Sciatic nerve (tissue), 2 donors: ENCODE data around the gene ANKZF1. TPM values are rescaled to one million over a fixed set of nuclear protein-coding genes. Genes with fewer than 3 reads are reported as not detected.
"Not testable (repeated sequence)": the region's sequence is repeated elsewhere in the genome, so short reads cannot be mapped to it uniquely, and the experiment has no call there.

ENCODE experiments used
- ATAC-seq: fragments of 200-7000 bp; cut with Tn5 transposase; one replicate; pipeline ENCODE4 v1.9.1; 2020; ENCODE audit warnings: mild to moderate bottlenecking, moderate library complexity
- DNase-seq: peaks from one replicate; pipeline ENCODE4 v3.0.0-alpha.2; 2020; ENCODE audit warnings: low spot score
- intact Hi-C: fragments of 100-400 bp; cut with DNase I; formaldehyde crosslinking; loops from one replicate; pipeline ENCODE4 v1.14.2; 2022
- total RNA-seq: library from RNA; stranded (reverse); fragmentation: NEBNext Ultra II Directional; extraction: Animal tissue kit (Norgen Biotek cat#: 25700); gene quantifications from one replicate; pipeline ENCODE4 v1.2.1, GENCODE V29; 2021
- donor health status: DM: no; HTN: no; CAD: no.
- donor health status: DM: no; HTN: no; CAD: no.

The ANKZF1 gene, protein sequence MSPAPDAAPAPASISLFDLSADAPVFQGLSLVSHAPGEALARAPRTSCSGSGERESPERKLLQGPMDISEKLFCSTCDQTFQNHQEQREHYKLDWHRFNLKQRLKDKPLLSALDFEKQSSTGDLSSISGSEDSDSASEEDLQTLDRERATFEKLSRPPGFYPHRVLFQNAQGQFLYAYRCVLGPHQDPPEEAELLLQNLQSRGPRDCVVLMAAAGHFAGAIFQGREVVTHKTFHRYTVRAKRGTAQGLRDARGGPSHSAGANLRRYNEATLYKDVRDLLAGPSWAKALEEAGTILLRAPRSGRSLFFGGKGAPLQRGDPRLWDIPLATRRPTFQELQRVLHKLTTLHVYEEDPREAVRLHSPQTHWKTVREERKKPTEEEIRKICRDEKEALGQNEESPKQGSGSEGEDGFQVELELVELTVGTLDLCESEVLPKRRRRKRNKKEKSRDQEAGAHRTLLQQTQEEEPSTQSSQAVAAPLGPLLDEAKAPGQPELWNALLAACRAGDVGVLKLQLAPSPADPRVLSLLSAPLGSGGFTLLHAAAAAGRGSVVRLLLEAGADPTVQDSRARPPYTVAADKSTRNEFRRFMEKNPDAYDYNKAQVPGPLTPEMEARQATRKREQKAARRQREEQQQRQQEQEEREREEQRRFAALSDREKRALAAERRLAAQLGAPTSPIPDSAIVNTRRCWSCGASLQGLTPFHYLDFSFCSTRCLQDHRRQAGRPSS
- 46.9 TPM for total RNA-seq

DNA sequence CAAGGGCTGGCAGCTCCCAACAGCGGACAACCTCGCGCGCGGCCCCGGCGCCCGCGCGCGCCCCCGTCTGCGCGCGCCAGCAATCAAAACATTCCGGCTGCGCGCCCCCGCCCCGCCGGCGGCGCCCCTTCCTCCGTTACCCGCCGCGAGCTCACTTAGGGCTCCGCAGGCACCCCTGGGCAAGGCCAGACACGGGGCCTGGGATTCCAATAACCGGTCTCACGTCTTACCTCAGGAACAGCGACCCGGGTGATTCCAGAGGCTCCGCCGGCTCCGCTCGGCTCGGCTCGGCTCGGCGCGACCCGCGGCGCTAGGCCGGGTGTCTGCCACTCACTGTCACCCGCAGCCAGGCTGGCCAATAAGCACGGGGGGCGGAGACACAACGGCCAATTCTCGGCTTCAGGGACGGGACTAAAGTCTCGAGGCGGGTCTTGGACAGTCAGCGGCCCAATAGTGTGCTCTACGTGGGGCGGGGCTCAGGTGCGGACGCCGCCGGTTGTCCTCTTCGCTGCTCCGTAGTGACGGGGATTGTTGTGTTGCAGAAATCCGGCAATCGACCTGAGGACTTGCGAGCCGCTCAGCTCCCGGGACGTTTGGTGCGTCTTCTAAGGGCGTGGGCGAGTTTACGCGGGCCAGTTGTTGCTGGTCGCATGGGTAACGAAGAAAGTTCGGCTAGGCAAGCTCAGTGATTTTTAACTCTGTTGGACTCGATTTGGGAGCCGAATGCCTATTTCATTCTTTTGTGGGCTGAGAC, at the start of gene ANKZF1, which contains the start of gene ATG9A:
ANKZF1 (plus strand) TSS at position 502 of the 754 bp plus-strand sequence. CDS start 452 bp downstream, outside the sequence.
ATG9A (minus strand) TSS at position 332 of the 754 bp plus-strand sequence. CDS start 1,612 bp downstream, outside the sequence.
- intact Hi-C loops, result no loop called here
- ATAC-seq (peak; percentile 99), DNase-seq (peak; percentile 98)

DNA sequence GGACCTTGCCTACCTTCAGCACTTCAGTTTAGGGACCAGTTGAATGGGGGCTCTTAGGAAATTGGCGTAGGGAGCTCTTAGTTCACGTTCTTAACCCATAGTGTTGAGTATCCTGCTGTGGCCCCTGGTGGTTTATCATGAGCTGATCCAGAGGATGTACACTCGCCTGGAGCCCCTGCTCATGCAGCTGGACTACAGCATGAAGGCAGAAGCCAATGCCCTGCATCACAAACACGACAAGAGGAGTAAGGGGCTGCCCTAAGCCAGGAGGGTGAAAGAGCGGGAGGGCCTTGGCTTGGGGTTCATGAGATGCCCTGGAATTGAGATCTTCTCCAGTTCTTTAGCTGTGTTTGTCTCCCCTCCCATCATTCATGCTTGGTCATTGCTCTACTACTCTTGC, 48.6 kb upstream of the ANKZF1 start:
- intact Hi-C loops, result no loop called here
- ATAC-seq (no peak), DNase-seq (no peak)

DNA sequence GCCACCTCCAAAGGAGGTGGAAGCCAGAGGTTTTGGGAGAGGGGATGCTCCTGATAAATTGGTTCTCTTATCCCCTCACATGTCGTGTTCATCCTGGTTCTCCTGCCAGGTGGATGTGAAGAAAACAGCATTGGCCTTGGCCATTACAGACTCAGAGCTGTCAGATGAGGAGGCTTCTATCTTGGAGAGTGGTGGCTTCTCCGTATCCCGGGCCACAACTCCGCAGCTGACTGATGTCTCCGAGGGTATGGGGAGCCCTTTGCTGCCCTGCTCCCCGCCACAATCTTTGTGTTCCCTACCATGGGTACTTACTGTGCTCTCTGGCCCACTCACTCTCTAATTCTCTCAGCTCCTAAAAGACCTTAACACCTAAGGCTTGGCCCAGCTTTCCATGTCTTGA, 48.1 kb upstream of the ANKZF1 start:
- ATAC-seq, result no peak
- intact Hi-C loops, result no loop called here

DNA sequence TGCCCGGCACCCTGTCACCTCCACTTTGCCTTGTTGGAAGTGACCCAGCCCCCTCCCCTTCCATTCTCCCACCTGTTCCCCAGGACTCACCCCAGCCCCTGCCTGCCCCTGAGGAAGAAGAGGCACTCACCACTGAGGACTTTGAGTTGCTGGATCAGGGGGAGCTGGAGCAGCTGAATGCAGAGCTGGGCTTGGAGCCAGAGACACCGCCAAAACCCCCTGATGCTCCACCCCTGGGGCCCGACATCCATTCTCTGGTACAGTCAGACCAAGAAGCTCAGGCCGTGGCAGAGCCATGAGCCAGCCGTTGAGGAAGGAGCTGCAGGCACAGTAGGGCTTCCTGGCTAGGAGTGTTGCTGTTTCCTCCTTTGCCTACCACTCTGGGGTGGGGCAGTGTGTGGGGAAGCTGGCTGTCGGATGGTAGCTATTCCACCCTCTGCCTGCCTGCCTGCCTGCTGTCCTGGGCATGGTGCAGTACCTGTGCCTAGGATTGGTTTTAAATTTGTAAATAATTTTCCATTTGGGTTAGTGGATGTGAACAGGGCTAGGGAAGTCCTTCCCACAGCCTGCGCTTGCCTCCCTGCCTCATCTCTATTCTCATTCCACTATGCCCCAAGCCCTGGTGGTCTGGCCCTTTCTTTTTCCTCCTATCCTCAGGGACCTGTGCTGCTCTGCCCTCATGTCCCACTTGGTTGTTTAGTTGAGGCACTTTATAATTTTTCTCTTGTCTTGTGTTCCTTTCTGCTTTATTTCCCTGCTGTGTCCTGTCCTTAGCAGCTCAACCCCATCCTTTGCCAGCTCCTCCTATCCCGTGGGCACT, 47.1 kb upstream of the ANKZF1 start:
- no peak for DNase-seq
- no peak for ATAC-seq
- intact Hi-C loops, result no loop called here

More for the DNA sequence above, 48.1 kb upstream of the ANKZF1 start:
- DNase-seq, result no peak

DNA sequence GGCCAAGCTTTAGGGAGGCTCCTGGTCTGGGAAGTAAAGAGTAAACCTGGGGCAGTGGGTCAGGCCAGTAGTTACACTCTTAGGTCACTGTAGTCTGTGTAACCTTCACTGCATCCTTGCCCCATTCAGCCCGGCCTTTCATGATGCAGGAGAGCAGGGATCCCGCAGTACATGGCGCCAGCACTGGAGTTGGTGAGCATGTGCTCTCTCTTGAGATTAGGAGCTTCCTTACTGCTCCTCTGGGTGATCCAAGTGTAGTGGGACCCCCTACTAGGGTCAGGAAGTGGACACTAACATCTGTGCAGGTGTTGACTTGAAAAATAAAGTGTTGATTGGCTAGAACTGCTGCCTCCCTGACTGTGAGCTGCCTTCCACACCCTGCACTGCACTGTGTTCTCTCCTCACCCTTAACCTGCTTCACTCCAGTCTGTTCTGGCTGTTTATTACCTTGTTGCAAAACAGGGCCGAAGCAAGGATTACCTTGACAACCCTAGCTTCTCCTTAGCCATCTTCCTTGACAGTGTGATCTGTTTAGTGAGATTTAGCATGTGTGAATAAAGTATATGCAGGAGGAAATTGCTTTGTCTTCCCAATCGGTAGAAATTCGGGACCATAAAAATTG, 46.3 kb upstream of the ANKZF1 start:
- ATAC-seq, result no peak
- intact Hi-C loops, result no loop called here
- no peak for DNase-seq

DNA sequence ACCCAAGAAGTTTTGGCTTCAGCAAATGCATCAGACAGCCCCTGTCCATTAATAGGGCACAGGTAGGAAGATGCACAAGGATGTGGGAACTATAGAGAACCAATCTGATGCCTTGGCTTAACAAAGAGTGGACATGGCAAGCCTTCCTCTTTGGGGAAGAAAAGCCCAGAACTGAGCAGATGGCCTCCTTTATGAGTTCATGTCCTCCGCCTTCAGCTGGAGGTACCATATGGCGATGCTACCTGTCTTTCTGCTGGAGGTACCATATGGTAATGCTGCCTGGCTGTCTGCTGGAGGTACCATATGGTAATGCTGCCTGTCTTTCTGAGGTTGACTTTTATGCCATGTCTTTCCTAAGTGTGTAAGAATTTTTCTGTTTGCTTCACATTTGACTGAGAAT, 45.5 kb upstream of the ANKZF1 start:
- DNase-seq, result no peak
- ATAC-seq, result no peak
- intact Hi-C loops, result no loop called here

DNA sequence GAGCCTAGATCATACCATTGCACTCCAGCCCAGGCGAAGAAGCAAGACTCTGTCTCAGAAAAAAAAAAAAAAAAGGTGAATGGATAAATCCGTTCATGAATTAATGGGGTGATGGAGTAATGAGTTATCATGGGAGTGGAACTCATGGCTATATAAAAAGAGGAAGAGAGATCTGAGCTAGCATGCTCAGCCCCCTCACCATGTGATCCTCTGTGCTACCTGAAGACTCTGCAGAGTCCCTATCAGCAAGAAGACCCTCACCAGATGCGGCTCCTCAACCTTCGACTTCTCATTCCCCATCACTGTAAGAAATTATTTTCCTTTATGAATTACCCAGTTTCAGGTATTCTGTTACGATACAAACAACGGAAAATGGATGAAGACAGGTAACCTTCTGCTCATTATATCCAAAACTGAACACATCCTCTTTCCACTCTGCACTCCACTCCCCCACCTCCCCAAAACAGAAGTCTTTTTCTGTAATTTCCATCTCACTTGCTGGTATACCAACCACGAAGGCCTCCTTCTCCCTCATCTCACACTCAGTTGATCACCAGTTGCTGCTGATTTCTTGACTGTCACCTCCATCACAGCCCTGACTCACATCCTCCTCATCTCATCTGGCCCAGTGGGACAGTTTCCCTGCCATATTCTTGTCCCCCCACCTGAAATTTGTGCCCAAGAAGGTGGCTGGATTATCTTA, 42.7 kb upstream of the ANKZF1 start:
- no peak for ATAC-seq
- DNase-seq, result no peak
- intact Hi-C loops, result no loop called here

DNA sequence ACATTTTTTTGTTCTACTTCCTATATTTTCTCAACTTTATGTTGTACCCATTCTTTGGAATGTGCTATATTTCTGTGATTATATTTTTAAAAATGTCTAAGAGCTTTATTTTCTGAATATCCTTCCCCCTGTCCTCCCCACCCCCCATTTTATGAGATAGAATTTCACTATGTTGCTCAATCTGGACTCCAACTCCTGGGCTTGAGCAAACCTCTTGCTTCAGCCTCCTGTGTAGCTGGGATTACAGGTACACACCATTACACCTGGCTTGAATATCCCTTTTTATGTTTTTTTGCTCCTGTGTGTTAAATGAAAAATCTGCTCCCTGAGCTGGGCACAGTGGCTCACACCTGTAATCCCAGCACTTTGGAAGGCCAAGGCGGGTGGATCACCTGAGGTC, 32.2 kb upstream of the ANKZF1 start:
- DNase-seq (no peak), ATAC-seq (no peak)
- intact Hi-C loops, result no loop called here

DNA sequence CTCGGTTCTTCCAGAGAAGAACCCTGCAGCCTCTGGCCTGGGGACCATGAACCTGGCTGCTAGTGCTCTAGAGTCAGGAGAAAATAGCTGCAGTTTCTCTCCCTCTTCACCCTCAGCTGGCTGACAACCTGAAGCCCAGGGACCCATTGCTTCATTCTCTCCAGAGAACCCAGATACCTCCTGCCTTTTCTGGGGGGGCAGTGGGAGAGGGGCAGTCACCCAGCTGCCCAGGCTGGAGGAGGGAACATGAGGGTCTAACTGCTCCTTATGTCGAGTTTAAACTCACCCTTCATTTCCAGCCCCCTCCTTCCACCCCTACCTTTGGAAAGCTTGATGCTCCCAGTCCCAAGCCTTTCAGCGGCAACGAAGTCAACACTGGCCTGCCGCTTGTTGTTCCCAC, 30.6 kb upstream of the ANKZF1 start:
- ATAC-seq (no peak), DNase-seq (no peak)
- intact Hi-C loops, result no loop called here

DNA sequence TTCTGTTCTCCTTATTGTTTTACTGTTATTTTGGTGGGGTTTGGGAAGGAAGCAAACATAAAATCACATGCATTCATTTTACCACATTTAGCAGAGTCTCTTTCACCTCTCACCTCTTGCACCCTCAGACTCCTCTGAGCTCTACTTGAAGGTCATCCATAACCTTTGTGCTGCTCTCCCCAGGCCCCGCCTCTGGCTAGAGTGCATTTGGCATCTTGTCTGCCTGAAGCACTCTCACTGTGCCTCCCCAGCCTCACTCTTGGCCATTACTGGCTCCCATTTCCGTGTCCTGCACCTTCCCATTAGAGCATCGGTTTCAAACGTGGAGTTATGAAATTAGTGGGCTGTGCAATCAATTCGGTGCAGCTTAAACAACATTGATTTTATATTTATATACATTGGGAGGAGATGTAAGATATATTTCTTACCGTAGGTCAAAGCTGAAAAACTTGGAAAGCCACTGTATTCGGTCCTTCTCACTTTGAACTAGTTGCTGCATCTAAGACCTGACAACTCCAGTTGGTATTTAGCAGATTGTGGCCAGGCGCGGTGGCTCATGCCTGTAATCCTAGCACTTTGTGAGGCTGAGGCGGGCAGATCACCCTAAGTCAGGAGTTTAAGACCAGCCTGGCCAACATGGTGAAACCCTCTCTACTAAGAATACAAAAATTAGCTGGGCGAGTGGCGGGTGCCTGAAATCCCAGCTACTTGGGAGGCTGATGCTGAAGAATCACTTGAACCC, 30.0 kb upstream of the ANKZF1 start:
- intact Hi-C loops, result no loop called here
- DNase-seq (no peak), ATAC-seq (no peak)

DNA sequence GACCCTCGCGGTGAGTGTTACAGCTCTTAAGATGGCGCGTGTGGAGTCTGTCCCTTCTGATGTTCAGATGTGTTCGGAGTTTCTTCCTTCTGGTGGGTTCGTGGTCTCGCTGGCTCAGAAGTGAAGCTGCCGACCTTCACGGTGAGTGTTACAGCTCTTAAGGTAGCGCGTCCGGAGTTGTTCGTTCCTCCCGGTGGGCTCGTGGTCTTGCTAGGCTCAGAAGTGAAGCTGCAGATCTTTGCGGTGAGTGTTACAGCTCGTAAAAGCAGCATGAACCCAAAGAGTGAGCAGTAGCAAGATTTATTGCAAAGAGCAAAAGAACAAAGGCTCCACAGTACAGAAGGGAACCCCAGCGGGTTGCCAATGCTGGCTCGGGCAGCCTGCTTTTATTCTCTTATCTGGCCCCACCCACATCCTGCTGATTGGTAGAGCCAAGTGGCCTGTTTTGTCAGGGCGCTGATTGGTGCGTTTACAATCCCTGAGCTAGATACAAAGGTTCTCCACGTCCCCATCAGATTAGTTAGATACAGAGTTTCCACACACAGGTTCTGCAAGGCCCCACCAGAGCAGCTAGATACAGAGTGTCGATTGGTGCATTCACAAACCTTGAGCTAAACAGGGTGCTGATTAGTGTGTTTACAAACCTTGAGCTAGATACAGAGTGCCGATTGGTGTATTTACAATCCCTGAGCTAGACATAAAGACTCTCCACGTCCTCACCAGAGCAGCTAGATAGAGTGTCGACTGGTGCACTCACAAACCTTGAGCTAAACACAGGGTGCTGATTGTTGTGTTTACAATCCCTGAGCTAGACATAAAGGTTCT, 28.9 kb upstream of the ANKZF1 start:
- ATAC-seq, intact Hi-C loops, DNase-seq: not testable (repeated sequence)

DNA sequence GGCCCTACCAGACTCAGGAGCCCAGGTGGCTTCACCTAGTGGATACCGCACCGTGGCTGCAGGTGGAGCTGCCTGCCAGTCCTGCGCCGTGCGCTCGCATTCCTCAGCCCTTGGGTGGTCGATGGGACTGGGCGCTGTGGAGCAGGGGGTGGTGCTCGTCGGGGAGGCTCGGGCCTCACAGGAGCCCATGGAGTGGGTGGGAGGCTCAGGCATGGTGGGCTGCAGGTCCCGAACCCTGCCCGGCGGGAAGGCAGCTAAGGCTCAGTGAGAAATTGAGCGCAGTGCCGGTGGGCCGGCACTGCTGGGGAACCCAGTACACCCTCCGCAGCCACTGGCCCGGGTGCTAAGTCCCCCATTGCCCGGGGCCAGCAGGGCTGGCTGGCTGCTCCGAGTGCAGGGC, 28.3 kb upstream of the ANKZF1 start:
- intact Hi-C loops, DNase-seq: not testable (repeated sequence)

DNA sequence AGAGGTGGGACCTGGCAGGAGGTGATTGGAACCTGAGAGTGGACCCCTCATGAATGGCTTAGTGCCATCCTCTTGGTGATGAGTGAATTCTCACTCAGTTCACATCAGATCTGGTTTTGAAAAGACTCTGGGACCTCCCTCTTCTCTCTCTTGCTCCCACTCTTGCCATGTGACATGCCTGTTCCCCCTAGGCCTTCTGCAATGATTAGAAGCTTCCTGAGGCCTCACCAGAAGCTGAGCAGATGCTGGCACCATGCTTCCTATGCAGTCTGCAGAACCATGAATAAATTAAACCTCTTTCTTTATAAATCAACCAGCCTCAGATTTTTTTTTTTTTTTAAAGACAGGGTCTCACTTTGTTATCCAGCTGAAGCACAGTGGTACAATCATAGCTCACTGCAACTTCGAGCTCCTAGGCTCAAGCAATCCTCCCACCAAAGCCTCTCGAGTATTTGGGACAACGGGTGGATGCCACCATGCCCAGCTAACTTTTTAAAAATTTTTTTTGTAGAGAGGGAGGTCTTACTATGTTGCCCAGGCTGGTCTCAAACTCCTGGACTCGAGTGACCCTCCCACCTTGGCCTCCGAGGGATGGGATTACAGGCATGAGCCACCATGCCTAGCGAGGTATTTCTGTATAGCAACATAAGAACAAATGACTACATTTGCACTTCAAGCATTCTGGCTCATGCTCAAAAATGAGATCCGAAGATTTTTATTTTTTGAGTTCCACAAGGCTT, 25.0 kb upstream of the ANKZF1 start:
- no peak for DNase-seq
- intact Hi-C loops, result no loop called here
- ATAC-seq, result no peak

More for the DNA sequence above, 28.3 kb upstream of the ANKZF1 start:
- not testable (repeated sequence) for ATAC-seq

DNA sequence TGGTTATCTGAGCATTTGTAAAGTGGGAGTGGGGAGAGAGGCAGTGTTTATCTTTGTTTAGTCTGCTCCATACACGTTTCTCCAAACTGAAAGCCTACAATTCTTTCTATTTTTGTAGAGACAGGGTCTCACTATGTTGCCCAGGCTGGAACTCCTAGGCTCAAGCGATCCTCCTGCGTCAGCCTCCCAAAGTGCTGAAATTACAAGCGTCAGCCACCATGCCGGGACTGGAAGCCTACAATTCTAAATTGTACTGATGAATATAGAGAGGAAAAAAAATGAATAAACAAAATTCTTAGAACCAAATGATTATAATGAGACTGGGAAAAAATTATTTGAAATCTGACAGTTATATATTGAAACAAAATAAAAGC, 24.5 kb upstream of the ANKZF1 start:
- ATAC-seq (no peak), DNase-seq (no peak)
- intact Hi-C loops, result no loop called here

DNA sequence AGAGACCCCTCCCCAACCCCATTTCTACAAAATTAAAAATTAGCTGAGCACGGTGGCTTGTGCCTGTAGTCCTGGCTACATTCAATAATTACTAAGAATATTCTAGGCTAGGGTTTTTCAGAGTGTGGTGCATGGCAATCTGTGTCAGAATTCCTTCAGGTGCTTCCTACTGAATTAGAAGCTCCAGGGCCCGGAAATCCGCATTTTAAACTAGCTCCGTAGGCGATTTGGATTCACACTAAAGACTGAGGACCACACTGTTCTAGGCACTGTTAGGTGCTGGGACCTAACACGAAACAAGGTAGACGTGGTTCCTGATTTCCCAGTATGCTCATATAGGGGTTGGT, 23.7 kb upstream of the ANKZF1 start:
- DNase-seq (no peak), ATAC-seq (no peak)
- intact Hi-C loops, result no loop called here
